Measurements from ENCODE around the gene TSPAN8.
A peak's percentile ranks its signal among the peaks of the same experiment; 100 is the strongest.
"Not testable (repeated sequence)": the region's sequence is repeated elsewhere in the genome, so short reads cannot be mapped to it uniquely, and the experiment has no call there.

The TSPAN8 gene

GRCh38 chr12:71157601-71158233 is at the start of gene TSPAN8:
TSS of gene TSPAN8 (minus strand) at chr12:71157999. CDS start at chr12:71157678, 321 bp downstream.
- DNase-seq, result no peak

- DNase-seq, result peak; percentile 45
Measured at GRCh38 chr12:71201136-71201679, 43.4 kb upstream of the TSPAN8 start.

DNA sequence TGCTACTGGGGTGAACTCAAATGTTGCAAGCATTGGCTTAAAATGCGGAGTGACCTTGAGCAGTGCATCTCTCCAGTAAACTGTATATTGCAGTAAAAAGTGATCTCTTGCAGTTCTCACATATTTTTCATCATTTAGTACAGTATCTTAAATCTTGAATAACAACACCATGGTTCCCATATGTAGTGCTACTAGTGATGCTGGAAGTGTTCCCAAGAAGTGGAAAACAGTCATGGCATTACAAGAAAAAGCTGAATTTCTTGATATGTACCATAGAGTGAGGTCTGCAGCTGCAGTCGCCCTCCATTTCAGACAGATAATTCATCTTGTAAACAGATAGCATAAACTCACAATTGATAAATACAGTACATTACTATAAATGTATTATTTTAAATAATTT is 42.9 kb upstream of the TSPAN8 start:
- no peak for DNase-seq

GRCh38 chr12:71197460-71197859 is 39.7 kb upstream of the TSPAN8 start:
- DNase-seq, result no peak

GRCh38 chr12:71195338-71195896 is 37.6 kb upstream of the TSPAN8 start:
- no peak for DNase-seq

- no peak for DNase-seq
Measured at GRCh38 chr12:71194657-71195056, 36.9 kb upstream of the TSPAN8 start.

GRCh38 chr12:71193041-71193440 is 35.2 kb upstream of the TSPAN8 start:
- DNase-seq, result no peak

DNA sequence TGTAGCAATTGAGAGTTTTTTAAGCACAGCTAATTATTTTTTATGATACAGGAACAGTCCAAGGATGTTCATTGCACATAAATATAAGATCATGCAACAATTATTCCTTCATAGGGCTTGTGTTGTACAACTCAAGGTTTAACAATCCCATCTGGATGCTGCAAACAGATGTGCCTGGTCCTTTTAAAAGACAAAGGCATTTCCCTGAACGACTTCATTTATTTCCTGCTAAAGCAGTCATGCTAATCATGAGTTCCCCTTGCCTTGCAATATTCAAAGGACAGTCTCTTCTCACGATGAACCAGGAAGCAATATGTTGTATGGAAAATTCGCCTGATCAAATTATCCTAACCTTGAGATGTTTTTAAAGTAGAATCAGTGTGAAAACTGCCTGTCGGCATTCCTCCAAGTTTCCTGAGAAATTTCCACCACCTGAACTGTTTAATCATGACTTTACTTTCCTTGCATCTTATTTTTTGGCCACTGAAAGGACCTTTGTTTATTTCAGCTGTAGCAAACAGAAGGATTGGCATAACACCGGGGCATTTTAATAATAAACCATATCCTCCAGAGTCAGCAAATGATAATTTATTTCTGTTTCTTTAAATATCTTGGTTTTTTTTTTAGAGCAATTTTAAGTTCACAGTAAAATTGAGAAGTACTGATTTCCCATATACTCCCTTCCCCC is 33.9 kb upstream of the TSPAN8 start:
- no peak for DNase-seq

DNA sequence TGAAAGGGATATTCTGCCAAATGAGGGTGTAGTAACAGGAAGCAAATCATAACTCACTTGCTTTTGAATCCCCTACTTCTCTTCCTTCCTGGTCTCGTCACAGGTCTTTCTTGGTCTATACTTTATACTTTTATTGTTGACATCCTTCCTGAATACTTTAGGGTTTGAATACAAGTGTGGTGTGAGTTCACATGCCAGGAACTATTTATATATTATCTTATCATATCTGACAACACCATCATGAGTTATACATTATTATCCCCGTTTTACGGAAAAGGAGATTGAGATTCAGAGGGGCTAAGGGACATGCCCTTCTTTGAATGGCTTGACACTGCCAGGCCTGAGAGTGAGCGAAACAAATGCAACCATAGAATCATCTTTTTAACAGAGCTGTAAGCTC is 33.0 kb upstream of the TSPAN8 start:
- no peak for DNase-seq

DNA sequence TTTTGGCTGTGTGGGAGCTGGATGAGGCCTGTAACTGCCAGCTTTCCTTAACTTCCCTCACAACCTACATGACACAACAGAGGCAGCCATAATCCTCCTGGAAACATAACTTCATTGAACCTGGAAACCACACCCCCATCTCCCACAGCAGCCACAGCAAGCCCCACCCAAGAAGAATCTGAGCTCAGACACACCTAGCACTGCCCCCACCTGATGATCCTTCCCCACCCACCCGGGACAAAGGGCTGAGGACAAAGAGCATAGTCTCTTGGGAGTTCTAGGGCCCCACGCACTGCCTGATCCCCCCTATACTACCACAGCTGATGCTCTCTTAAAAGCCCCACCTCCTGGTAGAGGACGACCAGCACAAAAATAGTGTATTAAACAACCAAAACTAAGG is 29.6 kb upstream of the TSPAN8 start:
- DNase-seq, result no peak

- DNase-seq, result no peak
Measured at GRCh38 chr12:71186571-71187288, 28.9 kb upstream of the TSPAN8 start.

DNA sequence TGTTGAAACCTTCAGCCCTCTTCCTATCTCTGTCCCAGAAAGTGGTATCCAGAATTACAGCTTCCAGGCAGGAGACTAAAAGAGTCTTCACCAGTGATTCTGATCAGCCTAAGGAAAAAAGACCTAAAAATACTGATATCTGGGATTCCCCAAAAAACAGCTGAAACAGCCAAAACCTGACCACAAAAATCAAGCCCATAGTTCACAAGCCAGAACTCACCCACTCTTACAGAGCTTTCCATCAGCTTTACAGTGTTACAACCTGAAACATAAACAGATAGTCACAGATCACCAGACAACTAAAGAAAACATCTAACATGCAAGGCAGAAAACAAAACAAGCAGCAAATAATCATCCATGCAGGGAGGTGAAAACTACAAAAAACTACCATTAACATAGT is 26.0 kb upstream of the TSPAN8 start:
- DNase-seq, result no peak

- DNase-seq, result no peak
Measured at GRCh38 chr12:71183018-71183417, 25.2 kb upstream of the TSPAN8 start.

- DNase-seq, result no peak
Measured at GRCh38 chr12:71178162-71178561, 20.4 kb upstream of the TSPAN8 start.

DNA sequence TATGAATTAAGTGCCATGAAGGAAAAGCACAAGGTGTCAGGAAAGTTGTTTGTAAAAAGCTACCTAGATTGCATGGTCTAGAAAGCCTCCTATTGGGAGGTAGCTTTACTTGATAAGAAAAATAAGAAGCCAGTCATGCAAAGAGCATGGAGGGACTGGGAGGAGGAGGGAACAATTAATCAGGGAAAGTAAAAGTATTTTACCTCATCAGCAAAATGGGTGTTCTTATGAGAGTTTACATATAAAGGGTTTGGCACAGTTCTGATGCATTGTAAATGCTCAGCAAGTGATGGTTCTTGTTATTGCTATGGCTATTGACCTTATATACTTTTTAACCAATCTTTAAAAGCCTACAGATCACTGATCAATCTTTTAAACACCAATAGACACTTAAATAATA is 17.0 kb upstream of the TSPAN8 start:
- DNase-seq, result no peak

GRCh38 chr12:71174146-71174545 is 16.3 kb upstream of the TSPAN8 start:
- no peak for DNase-seq

GRCh38 chr12:71170456-71170855 is 12.7 kb upstream of the TSPAN8 start:
- DNase-seq, result no peak

DNA sequence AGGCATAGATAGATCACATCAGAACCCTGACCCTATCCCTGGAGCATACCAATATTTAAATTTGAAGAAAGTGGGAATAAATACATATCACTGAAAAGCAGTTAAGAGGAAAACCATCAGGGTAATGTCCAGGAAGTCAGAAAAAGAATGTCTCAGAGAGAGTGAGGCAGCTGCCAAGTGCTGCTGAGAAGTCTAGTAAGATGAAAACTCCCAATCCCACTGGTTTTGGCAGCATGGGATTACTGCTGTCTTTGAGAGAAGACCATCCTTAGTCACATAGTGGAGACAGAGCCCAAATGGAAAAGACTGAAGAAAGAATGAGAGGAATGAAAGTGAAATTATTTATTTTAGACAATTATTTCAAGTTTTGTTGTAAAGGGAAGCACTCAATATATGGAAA is 11.5 kb upstream of the TSPAN8 start:
- no peak for DNase-seq

- DNase-seq, result no peak
Measured at GRCh38 chr12:71166862-71167496, 9.2 kb upstream of the TSPAN8 start.

DNA sequence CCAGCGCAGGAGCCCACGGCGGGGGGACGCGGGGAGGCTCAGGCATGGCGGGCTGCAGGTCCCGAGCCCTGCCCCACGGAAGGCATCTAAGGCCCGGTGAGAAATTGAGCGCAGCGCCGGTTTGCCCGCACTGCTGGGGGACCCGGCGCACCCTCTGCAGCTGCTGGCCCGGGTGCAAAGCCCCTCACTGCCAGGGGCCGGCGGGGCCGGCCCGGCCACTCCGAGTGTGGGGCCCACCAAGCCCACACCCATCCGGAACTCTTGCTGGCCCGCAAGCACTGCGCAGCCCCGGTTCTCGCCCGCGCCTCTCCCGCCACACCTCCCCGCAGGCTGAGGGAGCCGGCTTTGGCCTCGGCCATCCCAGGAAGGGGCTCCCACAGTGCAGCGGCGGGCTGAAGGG is 8.5 kb upstream of the TSPAN8 start:
- DNase-seq, result no peak

- not testable (repeated sequence) for DNase-seq
Measured at GRCh38 chr12:71165780-71166179, 8.0 kb upstream of the TSPAN8 start.

DNA sequence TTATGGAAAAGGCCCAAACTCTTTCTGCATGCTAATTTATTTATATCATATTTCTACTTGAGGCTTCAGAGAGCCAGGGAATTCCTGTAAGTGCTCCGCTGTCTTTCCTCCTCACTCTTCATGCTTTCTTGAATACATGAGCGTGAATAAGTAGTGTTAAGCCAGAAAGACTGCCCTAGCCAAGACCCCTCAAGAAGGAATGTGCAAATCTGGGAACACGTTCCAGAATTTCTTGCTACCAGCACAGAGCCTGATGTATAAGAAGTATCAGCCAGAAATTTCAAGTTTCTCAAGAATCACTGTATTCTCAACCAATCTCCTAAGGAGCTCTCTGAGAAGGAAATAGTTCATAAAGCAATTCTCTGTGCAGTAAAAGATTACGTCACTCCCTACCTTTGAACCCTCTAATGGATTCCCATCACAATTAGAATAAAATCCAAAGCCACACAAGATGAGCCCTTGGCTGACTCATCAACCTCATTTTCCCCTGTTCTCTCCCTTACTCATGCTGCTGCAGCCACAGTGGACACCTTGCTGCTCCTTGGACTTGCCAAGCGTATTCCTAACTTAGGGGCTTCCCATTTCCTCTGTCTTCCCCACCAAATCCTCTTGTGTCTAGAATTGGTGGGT is 6.9 kb upstream of the TSPAN8 start:
- no peak for DNase-seq

DNA sequence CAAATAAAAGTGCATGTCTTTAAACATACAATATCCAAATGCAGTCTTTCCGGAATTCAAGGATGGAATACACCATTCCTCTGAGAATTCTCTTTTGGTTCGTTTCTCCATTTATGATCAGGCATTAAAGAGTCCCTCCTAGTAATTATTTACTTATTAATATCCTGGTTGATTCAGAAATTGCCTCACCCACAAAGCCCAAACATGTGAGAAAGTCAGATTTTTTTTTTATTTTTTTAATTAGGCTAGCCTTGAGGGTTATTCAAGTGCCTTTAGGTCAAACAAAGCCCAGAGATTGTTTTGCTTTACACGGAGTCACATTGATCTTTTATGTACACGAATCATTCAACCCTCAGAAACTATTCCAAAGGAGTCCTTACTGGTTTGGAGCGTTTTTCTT is 6.4 kb upstream of the TSPAN8 start:
- no peak for DNase-seq
